PC-3 (cell line): Measurements from ENCODE around the gene TMA7.

Experiments used
- EZH2 ChIP-seq: fragments of 300-600 bp; sonication (generic); IDR thresholded peaks from one replicate; pipeline ENCODE4 v1.6.1; 2017; ENCODE audit warnings: antibody characterized with exemption, mild to moderate bottlenecking, low read length; ENCODE audit not compliant: unreplicated experiment
- TF ChIP-seq, protein P1 (sequence below): fragments of 300-600 bp; sonication (generic); conservative IDR thresholded peaks from 2 replicates; pipeline ENCODE4 v1.5.1; 2017; ENCODE audit warnings: antibody characterized with exemption, low read depth, mild to moderate bottlenecking, low read length

- TF ChIP-seq, protein P1, sequence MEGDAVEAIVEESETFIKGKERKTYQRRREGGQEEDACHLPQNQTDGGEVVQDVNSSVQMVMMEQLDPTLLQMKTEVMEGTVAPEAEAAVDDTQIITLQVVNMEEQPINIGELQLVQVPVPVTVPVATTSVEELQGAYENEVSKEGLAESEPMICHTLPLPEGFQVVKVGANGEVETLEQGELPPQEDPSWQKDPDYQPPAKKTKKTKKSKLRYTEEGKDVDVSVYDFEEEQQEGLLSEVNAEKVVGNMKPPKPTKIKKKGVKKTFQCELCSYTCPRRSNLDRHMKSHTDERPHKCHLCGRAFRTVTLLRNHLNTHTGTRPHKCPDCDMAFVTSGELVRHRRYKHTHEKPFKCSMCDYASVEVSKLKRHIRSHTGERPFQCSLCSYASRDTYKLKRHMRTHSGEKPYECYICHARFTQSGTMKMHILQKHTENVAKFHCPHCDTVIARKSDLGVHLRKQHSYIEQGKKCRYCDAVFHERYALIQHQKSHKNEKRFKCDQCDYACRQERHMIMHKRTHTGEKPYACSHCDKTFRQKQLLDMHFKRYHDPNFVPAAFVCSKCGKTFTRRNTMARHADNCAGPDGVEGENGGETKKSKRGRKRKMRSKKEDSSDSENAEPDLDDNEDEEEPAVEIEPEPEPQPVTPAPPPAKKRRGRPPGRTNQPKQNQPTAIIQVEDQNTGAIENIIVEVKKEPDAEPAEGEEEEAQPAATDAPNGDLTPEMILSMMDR, result no peak
- TF ChIP-seq EZH2, result no peak
These were observed at the start of gene TMA7, which contains the start of gene CCDC51 for GRCh38 chr3:48439820-48440589.
